Omental fat pad (tissue), 4 donors: ENCODE results near the gene RILP. TPM values are rescaled to one million over a fixed set of nuclear protein-coding genes. Genes with fewer than 3 reads are reported as not detected.

ENCODE experiments used
- ATAC-seq: fragments of 150-250 bp; one replicate; pipeline ENCODE4 v1.9.1; 2016; ENCODE audit warnings: mild to moderate bottlenecking, moderate library complexity; ENCODE audit not compliant: low FRiP score
- DNase-seq: peaks from one replicate; pipeline ENCODE4 v3.0.0-alpha.2; 2019; ENCODE audit warnings: low spot score
- CTCF ChIP-seq, 3 donors: fragments of 450-650 bp; IDR thresholded peaks; one replicate each; pipeline ENCODE4 v1.5.1; 2016 to 2017; ENCODE audit warnings: antibody characterized with exemption in 3 of 3, mild to moderate bottlenecking in 3 of 3, moderate library complexity in 2 of 3
- total RNA-seq, 4 donors: library from RNA; depleted of rRNA; stranded (reverse); fragments of >200 nt; gene quantifications; one replicate each; pipeline ENCODE4 v1.1.0, GENCODE V29; 2016

Gene RILP
- total RNA-seq, 4 donors from 2014 or later = 26.5 to 60.5 (median 35.6) TPM

- DNase-seq = no peak
- TF ChIP-seq CTCF (IDR thresholded peaks at IDR 0.05) = no peak
- ATAC-seq = no peak
Observed at GRCh38 chr17:1607971-1608320, 41.7 kb downstream of the RILP start.

GRCh38 chr17:1606352-1606985, 43.2 kb downstream of the RILP start:
- ATAC-seq (no peak), DNase-seq (no peak)
- no peak for TF ChIP-seq CTCF (IDR thresholded peaks at IDR 0.05)

GRCh38 chr17:1605681-1606351, 43.9 kb downstream of the RILP start:
- TF ChIP-seq CTCF (IDR thresholded peaks at IDR 0.05) = no peak
- no peak for ATAC-seq
- no peak for DNase-seq

GRCh38 chr17:1604831-1605528, 44.7 kb downstream of the RILP start:
- DNase-seq = no peak
- no peak for ATAC-seq
- no peak for TF ChIP-seq CTCF (IDR thresholded peaks at IDR 0.05)

GRCh38 chr17:1601571-1601970, 48.1 kb downstream of the RILP start:
- ATAC-seq (no peak), DNase-seq (no peak)
- TF ChIP-seq CTCF (IDR thresholded peaks at IDR 0.05) = no peak

- TF ChIP-seq CTCF (IDR thresholded peaks at IDR 0.05) = no peak
- ATAC-seq = no peak
- no peak for DNase-seq
Observed at GRCh38 chr17:1598399-1599095, 51.1 kb downstream of the RILP start.
